HG03521 (cell line): ENCODE data around the gene RARS1.

Experiments used
- ATAC-seq: cut with Tn5 transposase; IDR thresholded peaks from one replicate; pipeline ENCODE4 v1.9.1; 2021; ENCODE audit warnings: mild to moderate bottlenecking, moderate library complexity; ENCODE audit not compliant: unreplicated experiment

Gene RARS1

DNA sequence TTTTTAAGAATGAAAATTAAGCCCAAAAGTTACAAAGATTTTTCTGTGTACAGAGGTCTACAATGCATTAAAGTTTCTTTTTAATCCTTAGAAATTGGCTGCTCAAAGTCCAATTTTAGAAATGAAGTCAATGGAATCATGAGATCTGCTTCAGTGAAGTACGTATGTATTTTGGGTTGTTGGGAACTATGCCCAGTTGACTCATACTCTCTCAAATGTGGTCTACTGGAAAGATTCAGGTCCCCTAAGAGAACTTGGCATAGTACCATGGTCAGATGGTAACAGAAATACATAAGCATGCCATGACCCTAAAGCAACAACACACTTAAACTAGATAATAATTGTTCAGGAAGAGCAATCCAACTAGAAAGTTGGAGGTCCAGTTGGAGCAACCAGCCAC, 65.9 kb downstream of the RARS1 start:
- no peak for ATAC-seq

DNA sequence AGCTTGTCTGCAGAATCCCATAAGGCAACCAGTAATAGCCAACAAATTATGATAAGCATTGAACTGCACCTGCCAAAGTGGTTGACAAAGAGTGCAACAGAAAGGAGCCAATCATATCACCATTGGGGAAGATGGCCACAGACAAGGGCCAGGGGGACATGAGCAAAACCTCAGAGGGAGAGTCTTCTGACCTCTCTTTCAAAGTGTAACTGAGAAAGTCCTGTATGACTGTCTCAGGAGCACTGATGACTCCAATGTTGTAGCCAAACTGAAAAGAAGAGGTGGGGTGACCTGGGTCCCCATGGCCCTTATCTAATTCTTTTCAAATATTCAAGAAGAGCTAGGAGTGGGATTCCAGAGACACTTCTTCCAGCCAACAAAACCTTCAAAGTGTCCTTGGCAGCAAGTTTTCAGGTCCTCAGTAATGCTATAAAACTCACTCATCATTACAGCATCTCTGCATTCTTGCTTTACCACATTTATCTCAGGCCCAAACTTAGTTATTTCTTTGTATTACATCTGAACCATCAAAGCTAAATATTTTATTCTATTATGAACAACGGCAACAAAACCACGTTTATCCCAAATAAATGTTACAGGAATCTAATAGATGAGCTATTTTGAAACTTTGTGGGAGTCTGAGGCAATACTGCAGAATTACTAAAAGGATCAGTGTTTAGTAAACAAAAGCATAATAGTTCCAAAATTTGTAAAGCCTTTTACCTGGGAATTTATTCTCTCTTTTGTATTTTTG, 67.3 kb downstream of the RARS1 start:
- ATAC-seq: no peak

DNA sequence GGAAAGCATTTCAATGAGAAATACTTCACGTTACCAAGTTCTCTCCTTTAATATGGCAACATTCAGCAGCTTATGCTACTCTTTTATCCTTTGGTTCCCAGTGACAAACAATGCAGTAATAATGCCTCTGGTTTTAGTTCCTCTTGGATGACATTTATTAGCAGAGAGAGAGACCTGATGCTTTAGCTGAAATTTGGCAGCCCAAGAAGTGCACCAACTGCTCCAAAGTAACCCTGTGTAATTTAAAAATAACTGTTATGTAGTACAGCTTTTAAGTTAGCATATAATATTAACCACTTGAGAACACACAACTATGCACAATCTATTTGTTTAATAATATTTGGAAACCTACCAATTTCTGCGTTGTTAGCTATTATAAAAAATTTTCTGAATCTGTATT, 71.1 kb downstream of the RARS1 start:
- no peak for ATAC-seq

DNA sequence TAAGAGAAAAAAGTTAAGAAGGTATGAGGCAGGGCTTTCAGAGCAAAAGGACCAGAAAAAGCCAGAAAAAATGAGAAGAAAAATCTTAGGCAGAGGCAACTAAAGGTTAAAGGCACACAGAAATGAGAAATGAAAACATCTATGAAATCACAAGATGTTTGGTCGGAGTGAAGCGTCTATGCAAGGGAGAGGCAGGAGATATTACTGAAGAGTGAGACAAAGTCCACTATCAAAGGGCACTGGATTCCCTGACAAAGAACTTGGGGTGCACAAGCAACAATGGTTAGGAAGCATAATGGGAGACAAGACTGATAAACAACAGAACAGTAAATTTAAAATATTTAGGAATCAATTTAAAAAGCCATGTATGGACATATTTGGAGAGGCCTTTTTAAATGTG, 76.0 kb downstream of the RARS1 start:
- ATAC-seq: no peak

DNA sequence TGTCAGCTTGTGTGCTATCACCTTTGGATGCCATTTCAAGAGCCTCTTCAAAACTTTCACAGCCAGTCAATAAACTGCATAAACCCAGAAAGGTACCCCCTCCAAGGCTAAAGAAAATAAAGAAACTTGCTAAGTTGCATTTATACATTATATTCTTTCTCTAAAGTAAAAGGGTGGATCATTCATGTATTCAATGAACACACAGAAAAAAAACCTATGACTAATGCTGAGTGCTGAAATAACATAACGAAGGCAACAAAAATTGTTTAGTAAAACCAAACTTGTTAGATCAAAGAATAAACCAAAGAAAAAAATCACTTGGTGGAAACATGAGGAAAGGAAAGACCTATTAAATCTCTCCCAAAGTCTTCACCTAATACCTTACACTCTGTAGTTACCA, 77.7 kb downstream of the RARS1 start:
- no peak for ATAC-seq

DNA sequence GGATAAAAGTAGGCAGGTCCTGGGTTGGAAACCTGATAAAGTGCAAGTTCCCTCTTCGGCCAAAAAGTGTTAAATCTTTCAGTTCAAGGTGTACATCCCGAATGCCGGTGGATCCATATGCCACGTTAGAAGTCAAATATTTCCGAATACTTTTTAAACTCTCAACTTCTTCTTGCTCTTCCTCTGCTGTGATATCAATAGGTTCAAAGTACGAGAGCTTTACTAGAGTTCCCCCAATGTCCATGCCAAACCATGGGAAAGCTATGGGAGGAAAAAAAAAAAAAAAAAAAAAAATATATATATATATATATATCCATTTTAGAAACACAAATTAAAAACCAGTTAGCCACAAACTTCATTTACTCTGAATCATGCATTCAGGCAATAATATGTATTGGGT, 82.5 kb downstream of the RARS1 start:
- ATAC-seq: no peak
